ENCODE data around the gene HOXD1. TPM values are rescaled to one million over a fixed set of nuclear protein-coding genes. Genes with fewer than 3 reads are reported as not detected.

Gene HOXD1
- total and polyA plus RNA-seq, 2 donors (not counting 3 experiments of a cell fraction or from before 2014, with no cell fraction given): 6.6 to 10.4 TPM

DNA sequence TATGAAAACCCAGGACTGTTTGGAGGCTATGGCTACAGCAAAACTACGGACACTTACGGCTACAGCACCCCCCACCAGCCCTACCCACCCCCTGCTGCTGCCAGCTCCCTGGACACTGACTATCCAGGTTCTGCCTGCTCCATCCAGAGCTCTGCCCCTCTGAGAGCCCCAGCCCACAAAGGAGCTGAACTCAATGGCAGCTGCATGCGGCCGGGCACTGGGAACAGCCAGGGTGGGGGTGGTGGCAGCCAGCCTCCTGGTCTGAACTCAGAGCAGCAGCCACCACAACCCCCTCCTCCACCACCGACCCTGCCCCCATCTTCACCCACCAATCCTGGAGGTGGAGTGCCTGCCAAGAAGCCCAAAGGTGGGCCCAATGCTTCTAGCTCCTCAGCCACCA, 19.3 kb upstream of the HOXD1 start:
- H3K9me3 ChIP-seq (replicated peaks; ENCODE audit: control insufficient read depth, insufficient read depth, low read length): no peaks in the 10 kb centered on the region
- no peak overlapping the region for H3K9ac ChIP-seq (replicated peaks; ENCODE audit: extremely low read depth, insufficient read depth, low read length)
- no peaks in the 10 kb centered on the region for H3K79me2 ChIP-seq (ENCODE audit: control insufficient read depth, insufficient read depth, low read length)
- CTCF ChIA-PET: interaction anchor here (0.6 to 2.5 kb wide), 7 partner anchors 10 to 385 kb away, joined by 3 to 12 read pairs (median 3); no protein-coding TSS in a partner anchor
- no peaks in the 10 kb centered on the region for H3K9me1 ChIP-seq (replicated peaks; ENCODE audit: control insufficient read depth, extremely low read depth, insufficient read depth, low read length)
- peaks cover 4 to 12% of the 10 kb centered on the region in 2 experiments for H3K27me3 ChIP-seq (ENCODE audit: control insufficient read depth in 2 of 2, insufficient read depth in 2 of 2, low read length in 2 of 2)
- FAIRE-seq (no peak), DNase-seq (ENCODE audit: low read depth, low spot score) (no peak)
- H4K20me1 ChIP-seq (replicated peaks; ENCODE audit: control insufficient read depth, extremely low read depth, insufficient read depth, low read length): no peaks in the 10 kb centered on the region
- H3K4me2 ChIP-seq (ENCODE audit: insufficient read depth, low read length): no peak overlapping the region
- dilution Hi-C loops (cut with MboI; ENCODE audit: extremely low pct_ligation_motif_present, low sequenced_read_pairs) (no loop called here), intact Hi-C loops (cut with micrococcal nuclease) (no loop called here)
- no peak overlapping the region for H3K4me3 ChIP-seq (replicated peaks in 1 of 3; ENCODE audit: insufficient read depth in 1 of 3, low read depth in 1 of 3, low read length in 3 of 3)
- no peak overlapping the region for H3K27ac ChIP-seq (ENCODE audit: insufficient read depth, low read depth, low read length)
- TF ChIP-seq MYC (IDR thresholded peaks at IDR 0.05; ENCODE audit: low read depth, low read length): no peak
- no peak for TF ChIP-seq FOS (IDR thresholded peaks at IDR 0.05; ENCODE audit: borderline replicate concordance, insufficient read depth, low read length)
- TF ChIP-seq, protein P1, sequence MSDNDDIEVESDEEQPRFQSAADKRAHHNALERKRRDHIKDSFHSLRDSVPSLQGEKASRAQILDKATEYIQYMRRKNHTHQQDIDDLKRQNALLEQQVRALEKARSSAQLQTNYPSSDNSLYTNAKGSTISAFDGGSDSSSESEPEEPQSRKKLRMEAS (IDR thresholded peaks at IDR 0.05; ENCODE audit: insufficient read depth, insufficient read length): no peak
- no peak for TF ChIP-seq JUN (IDR thresholded peaks at IDR 0.05; ENCODE audit: borderline replicate concordance, insufficient read depth, insufficient read length, low read depth)
- TF ChIP-seq POLR2AphosphoS5 (IDR thresholded peaks at IDR 0.05; ENCODE audit: insufficient read depth, low read depth, low read length): no peak
- no peak for TF ChIP-seq EZH2 (IDR thresholded peaks at IDR 0.05; ENCODE audit: borderline replicate concordance, low read depth, low read length, severe bottlenecking)
- no peak for TF ChIP-seq GATA2 (IDR thresholded peaks at IDR 0.05; ENCODE audit: insufficient read depth, insufficient read length, low read depth, low read length)
- no peak for TF ChIP-seq POLR2A (IDR thresholded peaks at IDR 0.05; ENCODE audit: low read depth, low read length)
- TF ChIP-seq, protein P2, sequence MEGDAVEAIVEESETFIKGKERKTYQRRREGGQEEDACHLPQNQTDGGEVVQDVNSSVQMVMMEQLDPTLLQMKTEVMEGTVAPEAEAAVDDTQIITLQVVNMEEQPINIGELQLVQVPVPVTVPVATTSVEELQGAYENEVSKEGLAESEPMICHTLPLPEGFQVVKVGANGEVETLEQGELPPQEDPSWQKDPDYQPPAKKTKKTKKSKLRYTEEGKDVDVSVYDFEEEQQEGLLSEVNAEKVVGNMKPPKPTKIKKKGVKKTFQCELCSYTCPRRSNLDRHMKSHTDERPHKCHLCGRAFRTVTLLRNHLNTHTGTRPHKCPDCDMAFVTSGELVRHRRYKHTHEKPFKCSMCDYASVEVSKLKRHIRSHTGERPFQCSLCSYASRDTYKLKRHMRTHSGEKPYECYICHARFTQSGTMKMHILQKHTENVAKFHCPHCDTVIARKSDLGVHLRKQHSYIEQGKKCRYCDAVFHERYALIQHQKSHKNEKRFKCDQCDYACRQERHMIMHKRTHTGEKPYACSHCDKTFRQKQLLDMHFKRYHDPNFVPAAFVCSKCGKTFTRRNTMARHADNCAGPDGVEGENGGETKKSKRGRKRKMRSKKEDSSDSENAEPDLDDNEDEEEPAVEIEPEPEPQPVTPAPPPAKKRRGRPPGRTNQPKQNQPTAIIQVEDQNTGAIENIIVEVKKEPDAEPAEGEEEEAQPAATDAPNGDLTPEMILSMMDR (IDR thresholded peaks at IDR 0.05; ENCODE audit: extremely low read depth in 1 of 2, insufficient read depth in 1 of 2, low read depth in 1 of 2, low read length in 2 of 2): no peak
- POLR2A ChIA-PET: no interaction called here
- BruUV-seq (replicated peaks): no TSS peak
- H2AFZ ChIP-seq (ENCODE audit: low read depth, low read length): no peak overlapping the region
- no peaks in the 10 kb centered on the region for H3K36me3 ChIP-seq (ENCODE audit: control insufficient read depth in 2 of 2, extremely low read depth in 1 of 2, insufficient read depth in 2 of 2, low read length in 2 of 2)
- peaks cover 3% of the 10 kb centered on the region for H3K4me1 ChIP-seq (ENCODE audit: control insufficient read depth, extremely low read depth, insufficient read depth, low read length)

Measured in endothelial cell of umbilical vein (primary cell).